Astrocyte (in vitro differentiated cells and primary cell): Measurements from ENCODE around the gene CLIC1. TPM values are rescaled to one million over a fixed set of nuclear protein-coding genes. Genes with fewer than 3 reads are reported as not detected.
A peak's percentile ranks its signal among the peaks of the same experiment; 100 is the strongest.

ENCODE experiments used
- DNase-seq: peaks from one replicate; pipeline ENCODE4 v3.0.0-alpha.2; 2010; ENCODE audit warnings: low read depth
- FAIRE-seq: peaks from 2 replicates; lab custom pipeline; 2011; peaks lifted over from hg19 to GRCh38; lab: Jason Lieb, UNC
- H2AFZ ChIP-seq: 2 replicates; pipeline ENCODE4 v1.6.0; 2012; ENCODE audit warnings: low read depth, low read length, inconsistent platforms
- H3K27ac ChIP-seq: 2 replicates; pipeline ENCODE4 v1.5.1; 2011; ENCODE audit warnings: low read depth, low read length, inconsistent platforms
- H3K27me3 ChIP-seq: 2 replicates; pipeline ENCODE4 v1.6.0; 2011; ENCODE audit warnings: low read length, inconsistent platforms; ENCODE audit not compliant: insufficient read depth
- H3K36me3 ChIP-seq: 2 replicates; pipeline ENCODE4 v1.5.1; 2011; ENCODE audit warnings: low read length, inconsistent platforms; ENCODE audit not compliant: insufficient read depth
- H3K4me1 ChIP-seq: 2 replicates; pipeline ENCODE4 v1.5.1; 2011; ENCODE audit warnings: low read length, inconsistent platforms; ENCODE audit not compliant: insufficient read depth
- H3K4me2 ChIP-seq: 2 replicates; pipeline ENCODE4 v1.6.0; 2012; ENCODE audit warnings: low read length, inconsistent platforms
- H3K4me3 ChIP-seq: 2 replicates; pipeline ENCODE4 v1.5.1; 2011; ENCODE audit warnings: low read depth, mild to moderate bottlenecking, low read length, inconsistent platforms; ENCODE audit not compliant: insufficient read depth
- H3K79me2 ChIP-seq: 2 replicates; pipeline ENCODE4 v1.6.0; 2012; ENCODE audit warnings: mild to moderate bottlenecking, low read length, inconsistent platforms; ENCODE audit not compliant: insufficient read depth
- H3K9ac ChIP-seq: 2 replicates; pipeline ENCODE4 v1.6.0; 2012; ENCODE audit warnings: mild to moderate bottlenecking, low read length, inconsistent platforms
- H3K9me3 ChIP-seq: 2 replicates; pipeline ENCODE4 v1.5.1; 2012; ENCODE audit warnings: low read depth, mild to moderate bottlenecking, low read length, inconsistent platforms; ENCODE audit not compliant: insufficient read depth
- H4K20me1 ChIP-seq: 2 replicates; pipeline ENCODE4 v1.6.0; 2012; ENCODE audit warnings: low read length, inconsistent platforms; ENCODE audit not compliant: insufficient read depth
- H3K27ac Mint-ChIP-seq: one replicate; pipeline ENCODE4 v1.8.0; 2021; ENCODE audit warnings: mild to moderate bottlenecking, mixed read lengths; ENCODE audit not compliant: unreplicated experiment
- H3K27me3 Mint-ChIP-seq: one replicate; pipeline ENCODE4 v1.8.0; 2021; ENCODE audit warnings: low read depth, mixed read lengths; ENCODE audit not compliant: unreplicated experiment
- H3K36me3 Mint-ChIP-seq: one replicate; pipeline ENCODE4 v1.8.0; 2021; ENCODE audit warnings: low read depth, mixed read lengths; ENCODE audit not compliant: unreplicated experiment
- H3K4me1 Mint-ChIP-seq: one replicate; pipeline ENCODE4 v1.8.0; 2021; ENCODE audit warnings: low read depth, mixed read lengths; ENCODE audit not compliant: unreplicated experiment
- H3K4me3 Mint-ChIP-seq: one replicate; pipeline ENCODE4 v1.8.0; 2021; ENCODE audit warnings: mild to moderate bottlenecking, moderate library complexity, mixed read lengths; ENCODE audit not compliant: unreplicated experiment
- H3K9me3 Mint-ChIP-seq: one replicate; pipeline ENCODE4 v1.8.0; 2021; ENCODE audit warnings: mild to moderate bottlenecking, mixed read lengths; ENCODE audit not compliant: unreplicated experiment
- CTCF ChIP-seq: IDR thresholded peaks from 2 replicates; pipeline ENCODE4 v1.5.1; 2011; ENCODE audit warnings: low read depth, mild to moderate bottlenecking, inconsistent platforms, low read length, moderate library complexity; ENCODE audit not compliant: insufficient read depth
- EZH2 ChIP-seq: IDR thresholded peaks from 2 replicates; pipeline ENCODE4 v1.6.1; 2012; ENCODE audit warnings: mild to moderate bottlenecking, low read length, inconsistent platforms; ENCODE audit not compliant: insufficient read depth
- total RNA-seq: library from RNA; stranded (reverse); gene quantifications from 2 replicates; pipeline ENCODE4 v1.2.1, GENCODE V29; 2021

CLIC1 gene
- total RNA-seq, 1 donor from 2014 or later = 518 TPM

GRCh38 chr6:31720196-31720770, 16.0 kb downstream of the CLIC1 start:
- FAIRE-seq (no peak), DNase-seq (no peak)
- Histone ChIP-seq H3K4me3 (no peak overlapping the region), H3K79me2 (no peaks in the 10 kb centered on the region), H3K4me1 (no peaks in the 10 kb centered on the region), H3K4me2 (no peak overlapping the region), H3K9me3 (no peaks in the 10 kb centered on the region), H3K36me3 (no peaks in the 10 kb centered on the region), H3K27ac (no peak overlapping the region), H3K27me3 (no peaks in the 10 kb centered on the region), H3K9ac (no peak overlapping the region), H2AFZ (no peak overlapping the region), H4K20me1 (no peaks in the 10 kb centered on the region)
- Mint-ChIP-seq H3K4me3 (no peak overlapping the region), H3K27me3 (peaks cover 19% of the 10 kb centered on the region), H3K27ac (no peak overlapping the region), H3K4me1 (peaks cover 4% of the 10 kb centered on the region), H3K9me3 (peaks cover 7% of the 10 kb centered on the region), H3K36me3 (peaks cover 12% of the 10 kb centered on the region)
- no peak for TF ChIP-seq CTCF
- TF ChIP-seq EZH2 = no peak

GRCh38 chr6:31719001-31719400, 17.3 kb downstream of the CLIC1 start:
- peak overlapping the region; percentile 57 for H3K4me3 Mint-ChIP-seq
- no peak overlapping the region for H3K4me2 ChIP-seq
- H2AFZ ChIP-seq = no peak overlapping the region
- H3K79me2 ChIP-seq = no peaks in the 10 kb centered on the region
- peaks cover 8% of the 10 kb centered on the region for H3K4me1 Mint-ChIP-seq
- DNase-seq (no peak), FAIRE-seq (no peak)
- H3K27ac Mint-ChIP-seq = no peak overlapping the region
- no peaks in the 10 kb centered on the region for H3K9me3 ChIP-seq
- no peaks in the 10 kb centered on the region for H3K36me3 ChIP-seq
- no peaks in the 10 kb centered on the region for H3K27me3 ChIP-seq
- no peaks in the 10 kb centered on the region for H4K20me1 ChIP-seq
- TF ChIP-seq EZH2 = no peak
- TF ChIP-seq CTCF = no peak
- H3K4me1 ChIP-seq = no peaks in the 10 kb centered on the region
- no peak overlapping the region for H3K4me3 ChIP-seq
- no peak overlapping the region for H3K27ac ChIP-seq
- no peak overlapping the region for H3K9ac ChIP-seq
- H3K27me3 Mint-ChIP-seq = peaks cover 19% of the 10 kb centered on the region
- peaks cover 7% of the 10 kb centered on the region for H3K9me3 Mint-ChIP-seq
- H3K36me3 Mint-ChIP-seq = peaks cover 3% of the 10 kb centered on the region

- Mint-ChIP-seq H3K36me3 (peaks cover 3% of the 10 kb centered on the region), H3K9me3 (peaks cover 7% of the 10 kb centered on the region)
- no peak overlapping the region for H3K4me2 ChIP-seq
Observed at GRCh38 chr6:31718265-31718664, 18.1 kb downstream of the CLIC1 start.

More at GRCh38 chr6:31718265-31718664, 18.1 kb downstream of the CLIC1 start:
- H3K4me1 ChIP-seq = no peaks in the 10 kb centered on the region
- Mint-ChIP-seq H3K4me1 (peaks cover 10% of the 10 kb centered on the region), H3K27me3 (peaks cover 19% of the 10 kb centered on the region), H3K4me3 (no peak overlapping the region), H3K27ac (no peak overlapping the region)
- no peak for FAIRE-seq
- TF ChIP-seq EZH2 (no peak), CTCF (no peak)
- H3K79me2 ChIP-seq = no peaks in the 10 kb centered on the region
- H4K20me1 ChIP-seq = no peaks in the 10 kb centered on the region
- no peak overlapping the region for H3K27ac ChIP-seq
- H2AFZ ChIP-seq = no peak overlapping the region
- H3K9me3 ChIP-seq = no peaks in the 10 kb centered on the region
- DNase-seq = no peak
- no peaks in the 10 kb centered on the region for H3K27me3 ChIP-seq
- H3K4me3 ChIP-seq = no peak overlapping the region
- no peak overlapping the region for H3K9ac ChIP-seq
- H3K36me3 ChIP-seq = no peaks in the 10 kb centered on the region
